B cell (primary cell): ENCODE data around the gene DRC1. TPM values are rescaled to one million over a fixed set of nuclear protein-coding genes. Genes with fewer than 3 reads are reported as not detected.

Experiments used
- ATAC-seq: fragments of 200-7000 bp; cut with Tn5 transposase; one replicate; pipeline ENCODE4 v1.10.0; 2021; ENCODE audit warnings: low read depth, mild to moderate bottlenecking, moderate number of reproducible peaks, moderate library complexity
- CTCF ChIA-PET: fragments of 350-600 bp; sonication (Branson Sonifier 250); formaldehyde crosslinking; loops from one replicate; lab custom pipeline; 2021; ENCODE audit warnings: antibody characterized with exemption, inconsistent platforms; lab: Charles Lee
- POLR2A ChIA-PET: fragments of 350-600 bp; sonication (Branson Sonifier 250); formaldehyde crosslinking; loops from one replicate; lab custom pipeline; 2021; ENCODE audit warnings: antibody characterized with exemption; lab: Charles Lee
- DNase-seq: peaks from one replicate; pipeline ENCODE4 v3.0.0; 2013
- H2AFZ ChIP-seq: 2 replicates; pipeline ENCODE4 v1.6.1; 2012; ENCODE audit warnings: mild to moderate bottlenecking, low read depth, low read length; ENCODE audit not compliant: insufficient read depth, poor library complexity, severe bottlenecking
- H3K27ac ChIP-seq, 2 donors: 1 replicate in 1 of 2; 2 replicates in 1 of 2; pipeline ENCODE4 v1.5.1; 2012 to 2013; ENCODE audit warnings: low read length in 2 of 2, mild to moderate bottlenecking in 2 of 2, moderate library complexity in 1 of 2
- H3K27me3 ChIP-seq, 4 experiments: fragments of 200-600 bp in 1 of 4; sonication (generic) in 1 of 4; replicated peaks in 1 of 4; 1 replicate in 2 of 4; 2 replicates in 2 of 4; pipeline versions ENCODE4 v1.6.1 to v1.7.0; 2013 to 2016; ENCODE audit warnings: low read length in 3 of 4, mild to moderate bottlenecking in 2 of 4, mixed read lengths in 1 of 4, moderate library complexity in 1 of 4; ENCODE audit not compliant: insufficient read depth in 4 of 4, control insufficient read depth in 3 of 4; ENCODE audit errors: control extremely low read depth in 1 of 4
- H3K36me3 ChIP-seq, 2 experiments: replicated peaks in 1 of 2; 1 replicate in 1 of 2; 2 replicates in 1 of 2; pipeline versions ENCODE4 v1.6.1 to v1.7.1; 2013; ENCODE audit warnings: low read length in 1 of 2; ENCODE audit not compliant: insufficient read depth in 2 of 2, control insufficient read depth in 1 of 2; ENCODE audit errors: control extremely low read depth in 1 of 2, extremely low read depth in 1 of 2
- H3K4me1 ChIP-seq, 2 donors: fragments of 200-600 bp in 1 of 2; sonication (generic) in 1 of 2; 1 replicate in 1 of 2; 2 replicates in 1 of 2; pipeline versions ENCODE4 v1.5.1 to v1.6.1; 2013 to 2017; ENCODE audit warnings: low read length in 2 of 2; ENCODE audit not compliant: control insufficient read depth in 2 of 2, insufficient read depth in 2 of 2
- H3K4me2 ChIP-seq: replicated peaks from 2 replicates; pipeline ENCODE3; 2012; ENCODE audit warnings: mild to moderate bottlenecking, low read depth, low read length; ENCODE audit not compliant: poor library complexity, severe bottlenecking
- H3K4me3 ChIP-seq, 5 experiments: fragments of 200-600 bp in 1 of 5; sonication (generic) in 1 of 5; 1 replicate in 3 of 5; 2 replicates in 2 of 5; pipeline versions ENCODE4 v1.5.1 to v1.7.0; 2011 to 2016; ENCODE audit warnings: low read length in 4 of 5, mild to moderate bottlenecking in 4 of 5, low read depth in 2 of 5, control low read depth in 1 of 5, moderate library complexity in 1 of 5; ENCODE audit not compliant: insufficient read depth in 1 of 5; ENCODE audit errors: control extremely low read depth in 1 of 5, extremely low read depth in 1 of 5
- H3K79me2 ChIP-seq: fragments of 200-600 bp; sonication (generic); one replicate; pipeline ENCODE4 v1.6.0; 2016; ENCODE audit warnings: low read length; ENCODE audit not compliant: control insufficient read depth, insufficient read depth
- H3K9ac ChIP-seq: fragments of 200-600 bp; sonication (generic); 2 replicates; pipeline ENCODE4 v1.6.1; 2017; ENCODE audit warnings: mild to moderate bottlenecking, low read length, moderate library complexity
- H3K9me3 ChIP-seq, 3 donors: one replicate each; pipeline versions ENCODE4 v1.6.1 to v1.7.1; 2013; ENCODE audit warnings: low read length in 2 of 3; ENCODE audit not compliant: control insufficient read depth in 2 of 3, insufficient read depth in 1 of 3; ENCODE audit errors: control extremely low read depth in 1 of 3
- H4K20me1 ChIP-seq: 2 replicates; pipeline ENCODE4 v1.6.0; 2012; ENCODE audit warnings: mild to moderate bottlenecking, low read length; ENCODE audit not compliant: insufficient read depth, control insufficient read depth, poor library complexity, severe bottlenecking
- H3K27ac Mint-ChIP-seq: one replicate; pipeline ENCODE4 v1.8.0; 2021; ENCODE audit warnings: mixed read lengths
- H3K27me3 Mint-ChIP-seq: one replicate; pipeline ENCODE4 v1.8.0; 2021; ENCODE audit warnings: mixed read lengths
- H3K4me1 Mint-ChIP-seq: one replicate; pipeline ENCODE4 v1.8.0; 2021; ENCODE audit warnings: mixed read lengths
- H3K4me3 Mint-ChIP-seq: one replicate; pipeline ENCODE4 v1.8.0; 2021; ENCODE audit warnings: mixed read lengths
- H3K9me3 Mint-ChIP-seq: one replicate; pipeline ENCODE4 v1.8.0; 2022; ENCODE audit warnings: mixed read lengths; ENCODE audit not compliant: insufficient read depth
- EZH2 ChIP-seq: IDR thresholded peaks from 2 replicates; pipeline ENCODE4 v1.6.1; 2012; ENCODE audit warnings: borderline replicate concordance, low read depth, mild to moderate bottlenecking, moderate library complexity, low read length; ENCODE audit not compliant: insufficient read depth, poor library complexity, severe bottlenecking
- WGBS: methylation state at CpG from one replicate; pipeline ENCODE4 v1.1.5; 2013; ENCODE audit warnings: missing lambda C conversion rate; ENCODE audit not compliant: insufficient coverage; 5-methylcytosine and 5-hydroxymethylcytosine counted together
- intact Hi-C: fragments of 100-400 bp; cut with micrococcal nuclease; formaldehyde crosslinking; loops from one replicate; pipeline ENCODE4 v1.10.0; 2022
- polyA plus RNA-seq: library from polyadenylated mRNA; depleted of rRNA; stranded (reverse); fragments of >200 nt; gene quantifications from 2 replicates; pipeline ENCODE4 v1.2.3, GENCODE V29; 2012
- total RNA-seq, 2 donors: library from RNA; stranded (reverse); fragments of 120-200 nt in 1 of 2; gene quantifications; 1 replicate in 1 of 2; 2 replicates in 1 of 2; pipeline versions ENCODE4 v1.2.3 to v1.2.4, GENCODE V29; 2013 to 2022
- TF ChIP-seq, protein P1 (sequence below): fragments of 200-600 bp; IDR thresholded peaks from one replicate; pipeline ENCODE4 v1.8.0; 2022; ENCODE audit warnings: antibody characterized with exemption, mild to moderate bottlenecking

The DRC1 gene
- total and polyA plus RNA-seq, 2 donors (not counting 1 experiment from before 2014, with no cell fraction given), result not detected

DNA sequence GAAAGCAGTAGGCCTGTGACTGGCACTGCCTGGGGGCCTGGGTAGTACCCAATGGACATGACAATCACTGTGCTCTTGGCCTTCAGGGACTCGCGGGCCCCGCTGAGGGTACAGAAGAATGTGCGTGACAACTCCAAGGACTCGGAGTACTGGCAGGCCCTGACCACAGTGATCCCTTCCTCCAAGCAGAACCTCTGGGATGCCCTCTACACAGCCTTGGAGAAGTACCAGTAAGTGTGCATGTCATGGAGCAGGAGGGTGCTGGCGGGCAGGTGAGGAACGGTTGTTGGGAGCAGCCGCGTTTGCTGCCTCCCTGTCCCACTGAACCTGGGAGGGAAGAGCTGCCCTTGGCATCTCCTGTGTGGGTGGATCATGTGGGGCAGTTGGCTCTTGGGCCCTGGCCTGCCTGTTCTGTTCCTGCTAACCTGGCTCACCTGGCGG is 52.9 kb downstream of the DRC1 start:
- DNase-seq (no peak), ATAC-seq (no peak)
- Mint-ChIP-seq H3K4me3 (no peak overlapping the region), H3K27ac (no peak overlapping the region), H3K9me3 (peaks cover 3% of the 10 kb centered on the region), H3K4me1 (no peaks in the 10 kb centered on the region), H3K27me3 (peaks cover 10% of the 10 kb centered on the region)
- Histone ChIP-seq H3K27ac (no peak overlapping the region), H3K36me3 (no peaks in the 10 kb centered on the region), H3K27me3 (peaks cover 0 to 4% (median 0%) of the 10 kb centered on the region in 4 experiments), H3K79me2 (no peaks in the 10 kb centered on the region), H2AFZ (no peak overlapping the region), H3K4me1 (no peaks in the 10 kb centered on the region), H3K4me3 (no peak overlapping the region), H3K4me2 (no peak overlapping the region), H4K20me1 (no peaks in the 10 kb centered on the region), H3K9ac (no peak overlapping the region), H3K9me3 (no peaks in the 10 kb centered on the region)
- ChIA-PET POLR2A (no interaction called here), CTCF (no interaction called here)
- intact Hi-C loops, result no loop called here
- no peak for TF ChIP-seq EZH2
- TF ChIP-seq, protein P1, sequence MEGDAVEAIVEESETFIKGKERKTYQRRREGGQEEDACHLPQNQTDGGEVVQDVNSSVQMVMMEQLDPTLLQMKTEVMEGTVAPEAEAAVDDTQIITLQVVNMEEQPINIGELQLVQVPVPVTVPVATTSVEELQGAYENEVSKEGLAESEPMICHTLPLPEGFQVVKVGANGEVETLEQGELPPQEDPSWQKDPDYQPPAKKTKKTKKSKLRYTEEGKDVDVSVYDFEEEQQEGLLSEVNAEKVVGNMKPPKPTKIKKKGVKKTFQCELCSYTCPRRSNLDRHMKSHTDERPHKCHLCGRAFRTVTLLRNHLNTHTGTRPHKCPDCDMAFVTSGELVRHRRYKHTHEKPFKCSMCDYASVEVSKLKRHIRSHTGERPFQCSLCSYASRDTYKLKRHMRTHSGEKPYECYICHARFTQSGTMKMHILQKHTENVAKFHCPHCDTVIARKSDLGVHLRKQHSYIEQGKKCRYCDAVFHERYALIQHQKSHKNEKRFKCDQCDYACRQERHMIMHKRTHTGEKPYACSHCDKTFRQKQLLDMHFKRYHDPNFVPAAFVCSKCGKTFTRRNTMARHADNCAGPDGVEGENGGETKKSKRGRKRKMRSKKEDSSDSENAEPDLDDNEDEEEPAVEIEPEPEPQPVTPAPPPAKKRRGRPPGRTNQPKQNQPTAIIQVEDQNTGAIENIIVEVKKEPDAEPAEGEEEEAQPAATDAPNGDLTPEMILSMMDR, result no peak
- 96% methylated on average over 8 of the region's 10 CpGs for WGBS

DNA sequence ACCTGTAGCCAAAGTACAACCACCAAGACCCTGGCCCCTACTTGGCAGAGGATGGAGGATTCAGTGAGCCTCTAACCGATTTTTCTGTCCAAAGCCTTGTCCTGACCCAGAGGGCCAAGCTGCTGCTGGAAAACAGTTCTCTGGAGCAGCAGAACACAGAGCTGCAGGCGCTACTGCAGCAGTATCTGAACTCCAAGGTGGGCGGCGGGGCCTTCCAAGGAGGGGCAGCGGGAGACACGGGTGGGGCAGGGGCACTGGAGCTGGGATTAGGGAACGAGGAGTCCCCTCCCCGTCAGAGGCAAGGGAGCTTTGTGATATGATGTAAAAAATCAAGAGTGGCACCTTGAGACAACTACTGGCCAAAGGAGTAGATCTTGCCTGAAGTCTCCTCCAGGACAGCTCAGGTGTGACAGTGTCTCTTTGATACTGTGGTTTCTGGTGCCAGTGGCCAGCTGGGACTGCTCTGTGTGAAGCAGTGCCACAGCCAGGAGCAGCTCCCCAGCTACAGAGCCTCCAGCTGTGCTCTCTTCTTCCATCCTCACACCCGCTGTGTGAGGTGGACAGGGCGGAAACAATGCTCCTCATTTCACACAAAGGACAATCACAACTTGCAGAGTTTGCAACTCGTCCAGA is 53.4 kb downstream of the DRC1 start:
- Histone ChIP-seq H3K4me1 (no peaks in the 10 kb centered on the region), H2AFZ (no peak overlapping the region), H3K27me3 (peaks cover 0 to 1% (median 0%) of the 10 kb centered on the region in 4 experiments), H3K27ac (no peak overlapping the region), H4K20me1 (no peaks in the 10 kb centered on the region), H3K9me3 (no peaks in the 10 kb centered on the region), H3K36me3 (no peaks in the 10 kb centered on the region), H3K9ac (no peak overlapping the region), H3K4me3 (no peak overlapping the region), H3K4me2 (no peak overlapping the region), H3K79me2 (no peaks in the 10 kb centered on the region)
- CTCF ChIA-PET, result no interaction called here
- TF ChIP-seq EZH2, result no peak
- TF ChIP-seq, protein P1, result no peak
- Mint-ChIP-seq H3K4me1 (no peaks in the 10 kb centered on the region), H3K27me3 (peaks cover 10% of the 10 kb centered on the region), H3K9me3 (peaks cover 3% of the 10 kb centered on the region), H3K27ac (no peak overlapping the region), H3K4me3 (no peak overlapping the region)
- no peak for ATAC-seq
- 92% methylated on average over 10 of the region's 11 CpGs for WGBS
- no peak for DNase-seq
- POLR2A ChIA-PET, result no interaction called here
- intact Hi-C loops, result no loop called here
